T-helper 1 cell treated with Interleukin-12 subunit alpha and Interleukin-12 subunit beta and Interleukin-4 antibody, amounts not matched to agents 30 μg/mL and 1 μg/mL, for 36 hours (primary cell): ENCODE data around the gene DMD.
"Not testable (repeated sequence)": the region's sequence is repeated elsewhere in the genome, so short reads cannot be mapped to it uniquely, and the experiment has no call there.

ENCODE experiments used
- H3K27ac Mint-ChIP-seq: one replicate; pipeline ENCODE4 v1.8.0; 2021; ENCODE audit warnings: mild to moderate bottlenecking, mixed read lengths
- H3K27me3 Mint-ChIP-seq: one replicate; pipeline ENCODE4 v1.8.0; 2021; ENCODE audit warnings: low read depth, mixed read lengths
- H3K36me3 Mint-ChIP-seq: one replicate; pipeline ENCODE4 v1.8.0; 2021; ENCODE audit warnings: low read depth, mixed read lengths
- H3K4me1 Mint-ChIP-seq: one replicate; pipeline ENCODE4 v1.8.0; 2021; ENCODE audit warnings: low read depth, mixed read lengths
- H3K4me3 Mint-ChIP-seq: one replicate; pipeline ENCODE4 v1.8.0; 2021; ENCODE audit warnings: mild to moderate bottlenecking, moderate library complexity, mixed read lengths
- H3K9me3 Mint-ChIP-seq: one replicate; pipeline ENCODE4 v1.8.0; 2021; ENCODE audit warnings: mixed read lengths

Gene DMD

DNA sequence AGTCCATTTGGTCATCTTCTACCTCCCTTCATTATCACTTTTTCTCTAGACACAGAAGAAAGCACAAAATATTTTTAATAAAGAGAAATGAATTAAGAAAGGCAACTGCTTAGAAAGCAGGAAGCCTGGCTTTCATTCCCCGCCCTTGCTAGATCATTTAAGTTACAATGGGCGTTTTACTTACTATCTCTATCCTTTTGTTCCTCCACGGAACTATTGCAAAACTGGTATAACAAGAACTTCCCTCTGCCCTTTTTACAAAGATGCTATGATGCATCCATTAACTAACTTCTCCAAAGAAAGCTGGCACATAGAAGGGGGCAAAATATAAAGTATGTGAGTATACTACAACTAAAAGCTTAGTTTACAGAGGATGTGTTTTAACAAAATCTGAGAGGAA, 1705.0 kb downstream of the DMD start:
- no peaks in the 10 kb centered on the region for H3K27me3 Mint-ChIP-seq
- H3K4me1 Mint-ChIP-seq: no peaks in the 10 kb centered on the region
- H3K4me3 Mint-ChIP-seq: no peak overlapping the region
- no peaks in the 10 kb centered on the region for H3K9me3 Mint-ChIP-seq
- H3K27ac Mint-ChIP-seq: no peak overlapping the region
- H3K36me3 Mint-ChIP-seq: no peaks in the 10 kb centered on the region

DNA sequence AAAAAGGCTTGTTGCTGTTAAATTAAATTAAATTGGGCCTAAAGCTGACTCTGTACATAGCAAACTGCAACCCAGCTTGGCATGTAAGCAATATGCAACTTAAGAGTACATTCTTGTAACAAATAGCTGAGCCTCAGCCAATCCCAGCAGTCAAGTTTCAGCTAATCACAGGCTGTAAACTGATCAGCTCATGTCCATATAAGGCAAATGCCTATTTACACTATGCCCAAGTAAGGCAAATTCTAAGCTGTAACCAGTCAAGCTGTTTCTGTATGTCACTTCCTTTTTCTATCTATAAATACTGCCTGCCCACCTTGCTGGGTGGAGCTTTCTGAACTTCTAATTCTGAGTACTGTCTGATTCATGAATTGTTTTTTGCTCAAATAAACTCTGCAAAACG, 1710.4 kb downstream of the DMD start:
- Mint-ChIP-seq H3K27me3 (no peaks in the 10 kb centered on the region), H3K4me3 (no peak overlapping the region), H3K4me1 (no peaks in the 10 kb centered on the region), H3K36me3 (no peaks in the 10 kb centered on the region), H3K9me3 (no peaks in the 10 kb centered on the region), H3K27ac (no peak overlapping the region)

DNA sequence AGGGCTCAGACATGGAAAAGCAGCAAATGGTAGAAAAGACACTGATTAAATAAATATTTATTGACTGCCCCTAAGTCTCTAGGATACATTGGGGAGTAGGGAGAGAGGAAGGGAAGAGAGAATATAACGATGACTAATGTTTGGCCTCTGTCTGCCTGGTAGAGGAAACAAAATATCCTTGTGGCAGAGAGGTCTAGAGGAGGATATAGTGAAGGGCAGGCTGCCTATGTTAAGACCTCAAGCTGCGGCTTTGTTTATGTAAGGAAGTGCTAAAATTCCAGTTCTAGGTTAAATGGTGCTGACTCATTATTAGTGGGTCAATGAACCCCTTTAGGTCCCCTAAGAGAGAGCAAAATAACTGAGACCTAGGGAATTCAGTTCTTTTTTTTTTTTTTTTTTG, 1712.2 kb downstream of the DMD start:
- Mint-ChIP-seq H3K4me1 (no peaks in the 10 kb centered on the region), H3K4me3 (no peak overlapping the region), H3K9me3 (no peaks in the 10 kb centered on the region), H3K27me3 (no peaks in the 10 kb centered on the region), H3K36me3 (no peaks in the 10 kb centered on the region), H3K27ac (no peak overlapping the region)

DNA sequence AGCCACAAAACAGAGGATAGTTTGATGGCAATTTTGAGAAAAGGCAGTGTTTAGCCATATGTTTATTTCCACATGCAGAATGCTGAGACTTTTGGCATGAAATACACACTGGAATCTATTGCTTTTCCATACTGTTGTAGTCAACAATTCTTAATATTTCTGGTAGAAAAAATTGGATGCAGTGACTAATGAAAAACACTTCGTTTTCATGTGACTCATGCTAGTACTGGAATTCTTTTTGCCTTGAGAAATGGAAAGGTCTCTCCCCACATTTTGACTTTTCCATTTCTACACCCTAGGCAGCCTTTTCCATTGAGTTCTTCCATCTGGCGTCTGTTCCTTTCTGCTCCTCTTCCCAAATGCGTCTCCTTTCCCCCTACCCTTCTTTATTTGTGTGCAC, 1714.3 kb downstream of the DMD start:
- no peak overlapping the region for H3K4me3 Mint-ChIP-seq
- H3K36me3 Mint-ChIP-seq: no peaks in the 10 kb centered on the region

DNA sequence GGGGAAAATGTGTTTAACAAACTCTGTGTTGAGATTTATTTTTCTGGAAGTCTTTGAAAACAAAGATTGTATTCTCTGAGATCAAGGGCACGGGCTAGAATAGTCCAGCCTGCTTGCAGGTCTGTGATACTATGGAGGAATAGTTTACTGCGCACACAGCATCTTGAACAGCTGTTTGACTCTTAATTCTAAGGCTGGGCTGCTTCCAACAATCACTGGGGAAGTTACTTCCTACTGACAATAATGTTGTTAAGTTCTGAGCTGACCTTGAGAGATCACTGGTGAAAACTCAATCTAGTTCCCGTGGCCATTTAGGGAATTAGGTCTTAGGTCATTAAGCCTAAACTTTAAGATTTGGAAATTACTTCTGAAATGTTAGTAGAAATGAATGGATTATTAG, 1723.4 kb downstream of the DMD start:
- no peaks in the 10 kb centered on the region for H3K36me3 Mint-ChIP-seq
- no peak overlapping the region for H3K4me3 Mint-ChIP-seq
- H3K27ac Mint-ChIP-seq: no peak overlapping the region
- H3K4me1 Mint-ChIP-seq: no peaks in the 10 kb centered on the region
- no peaks in the 10 kb centered on the region for H3K27me3 Mint-ChIP-seq
- H3K9me3 Mint-ChIP-seq: no peaks in the 10 kb centered on the region

More for the DNA sequence above, 1714.3 kb downstream of the DMD start:
- Mint-ChIP-seq H3K9me3 (no peaks in the 10 kb centered on the region), H3K27ac (no peak overlapping the region), H3K4me1 (no peaks in the 10 kb centered on the region), H3K27me3 (no peaks in the 10 kb centered on the region)

DNA sequence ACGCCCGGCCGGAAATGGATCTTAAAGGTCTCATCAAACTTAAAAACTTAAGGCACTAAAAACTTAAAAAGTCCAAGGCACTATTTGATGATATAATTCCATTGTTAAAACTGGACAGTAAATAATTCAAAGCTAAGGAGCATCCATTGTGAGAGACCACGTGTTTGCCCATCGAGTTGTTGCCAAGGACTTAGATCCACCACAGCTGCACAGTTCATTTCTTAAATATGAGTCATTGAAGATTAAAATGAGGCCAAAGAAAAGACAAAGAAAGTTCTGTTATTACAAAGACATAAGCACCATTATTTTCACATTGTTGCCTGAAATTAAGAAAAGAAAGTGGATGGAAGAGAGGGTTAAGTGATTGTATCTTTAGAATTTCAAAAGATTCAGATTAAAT, 1728.0 kb downstream of the DMD start:
- no peaks in the 10 kb centered on the region for H3K4me1 Mint-ChIP-seq
- no peaks in the 10 kb centered on the region for H3K36me3 Mint-ChIP-seq
- H3K27me3 Mint-ChIP-seq: no peaks in the 10 kb centered on the region
- H3K9me3 Mint-ChIP-seq: no peaks in the 10 kb centered on the region
- no peak overlapping the region for H3K4me3 Mint-ChIP-seq
- no peak overlapping the region for H3K27ac Mint-ChIP-seq

DNA sequence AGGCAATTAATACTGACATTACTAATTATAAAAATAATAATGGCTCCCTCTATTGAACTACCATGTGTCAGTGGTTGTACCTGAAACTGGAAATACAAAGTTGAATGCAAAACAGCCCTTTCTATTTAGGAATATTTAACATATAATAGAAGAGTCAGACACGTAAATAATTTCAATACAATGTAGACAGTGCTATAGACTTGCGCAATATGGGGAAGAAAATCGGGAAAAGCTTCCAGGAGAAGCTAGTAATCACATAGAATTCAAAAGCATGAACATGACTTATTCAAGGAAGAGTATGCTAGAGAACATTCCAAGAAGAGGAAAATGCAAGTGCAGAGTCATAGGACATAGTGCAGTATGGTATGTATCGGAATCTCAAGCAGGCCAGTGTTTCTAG, 1730.7 kb downstream of the DMD start:
- no peaks in the 10 kb centered on the region for H3K9me3 Mint-ChIP-seq
- no peaks in the 10 kb centered on the region for H3K27me3 Mint-ChIP-seq
- H3K27ac Mint-ChIP-seq: no peak overlapping the region
- H3K36me3 Mint-ChIP-seq: no peaks in the 10 kb centered on the region
- no peaks in the 10 kb centered on the region for H3K4me1 Mint-ChIP-seq
- H3K4me3 Mint-ChIP-seq: no peak overlapping the region

DNA sequence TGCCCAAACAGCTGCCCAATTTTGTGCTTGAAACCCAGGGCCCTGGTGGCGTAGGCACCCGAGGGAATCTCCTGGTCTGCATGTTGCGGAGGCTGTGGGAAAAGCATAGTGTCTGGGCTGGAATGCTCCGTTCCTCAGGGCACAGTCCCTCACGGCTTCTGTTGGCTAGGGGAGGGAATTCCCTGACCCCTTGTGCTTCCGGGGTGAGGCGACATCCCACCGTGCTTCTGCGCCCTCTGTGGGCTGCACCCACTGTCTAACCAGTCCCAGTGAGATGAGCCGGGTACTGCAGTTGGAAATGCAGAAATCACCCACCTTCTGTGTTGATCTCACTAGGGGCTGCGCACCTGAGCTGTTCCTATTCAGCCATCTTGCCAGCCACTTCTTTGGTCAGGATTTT, 1740.1 kb downstream of the DMD start:
- no peaks in the 10 kb centered on the region for H3K9me3 Mint-ChIP-seq
- H3K4me1 Mint-ChIP-seq: no peaks in the 10 kb centered on the region
- H3K27me3 Mint-ChIP-seq: no peaks in the 10 kb centered on the region
- H3K27ac Mint-ChIP-seq: no peak overlapping the region
- no peak overlapping the region for H3K4me3 Mint-ChIP-seq
- no peaks in the 10 kb centered on the region for H3K36me3 Mint-ChIP-seq

DNA sequence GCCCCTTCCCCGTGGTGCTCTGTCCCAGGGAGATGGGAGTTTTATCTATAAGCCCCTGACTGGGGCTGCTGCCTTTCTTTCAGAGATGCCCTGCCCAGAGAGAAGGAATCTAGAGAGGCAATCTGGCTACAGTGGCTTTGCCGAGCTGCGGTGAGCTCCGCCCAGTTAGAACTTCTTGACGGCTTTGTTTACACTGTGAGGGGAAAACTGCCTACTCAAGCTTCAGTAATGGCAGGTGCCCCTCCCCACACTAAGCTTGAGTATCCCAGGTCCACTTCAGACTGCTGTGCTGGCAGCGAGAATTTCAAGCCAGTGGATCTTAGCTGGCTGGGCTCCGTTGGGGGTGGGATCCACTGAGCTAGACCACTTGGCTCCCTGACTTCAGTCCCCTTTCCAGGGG, 1740.6 kb downstream of the DMD start:
- not testable (repeated sequence) for H3K9me3 Mint-ChIP-seq, H3K27me3 Mint-ChIP-seq, H3K36me3 Mint-ChIP-seq, H3K27ac Mint-ChIP-seq, H3K4me3 Mint-ChIP-seq, H3K4me1 Mint-ChIP-seq

DNA sequence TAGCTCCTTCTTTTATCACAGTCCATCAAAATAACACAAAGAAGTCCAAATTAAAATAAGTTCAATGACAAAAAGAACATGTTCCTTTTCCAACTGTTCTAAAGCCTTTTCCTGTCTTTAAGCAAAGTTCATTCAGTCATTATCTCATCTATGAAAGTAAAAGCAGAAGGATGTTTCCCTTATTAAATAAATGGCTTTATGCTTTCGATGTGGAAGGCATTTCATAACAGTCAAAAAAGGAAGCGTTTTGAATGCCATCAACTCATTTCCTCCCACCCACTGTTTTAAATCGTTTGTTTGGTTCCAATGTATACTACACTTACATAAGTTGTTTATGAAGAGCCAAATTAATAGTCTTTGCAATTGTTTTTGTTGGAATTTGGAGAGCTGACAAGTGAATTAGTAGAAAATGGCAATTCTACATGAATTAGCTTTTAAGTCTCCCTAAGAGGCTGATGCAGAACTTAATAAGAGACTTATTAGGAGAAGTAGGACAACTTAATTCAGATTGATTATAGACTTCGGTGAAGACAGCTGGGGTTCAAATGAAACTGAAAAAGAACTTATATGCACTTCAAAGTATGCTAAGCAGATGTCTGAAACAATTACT, 1746.9 kb downstream of the DMD start:
- no peaks in the 10 kb centered on the region for H3K27me3 Mint-ChIP-seq
- H3K27ac Mint-ChIP-seq: no peak overlapping the region
- no peaks in the 10 kb centered on the region for H3K4me1 Mint-ChIP-seq
- no peaks in the 10 kb centered on the region for H3K36me3 Mint-ChIP-seq
- no peak overlapping the region for H3K4me3 Mint-ChIP-seq
- no peaks in the 10 kb centered on the region for H3K9me3 Mint-ChIP-seq

DNA sequence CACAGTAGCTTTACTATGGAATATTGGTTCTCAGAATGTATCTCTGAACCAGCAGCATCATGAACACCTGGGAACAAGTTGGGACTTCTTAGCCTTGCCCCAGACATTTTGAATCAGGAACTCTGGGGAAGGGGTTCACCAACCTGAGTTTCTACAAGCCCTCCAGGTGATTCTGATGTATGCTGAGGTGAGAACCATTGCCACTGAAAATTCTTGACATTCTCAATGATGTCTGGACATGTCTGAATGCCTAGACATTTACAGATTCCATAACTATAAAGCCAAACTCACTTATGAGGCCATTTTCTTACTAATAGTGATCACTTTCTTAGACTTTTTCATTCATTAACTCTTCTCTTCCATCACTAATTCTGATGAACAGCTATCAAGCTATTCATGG, 1750.1 kb downstream of the DMD start:
- Mint-ChIP-seq H3K27ac (no peak overlapping the region), H3K36me3 (no peaks in the 10 kb centered on the region), H3K27me3 (no peaks in the 10 kb centered on the region), H3K4me1 (no peaks in the 10 kb centered on the region), H3K4me3 (no peak overlapping the region), H3K9me3 (no peaks in the 10 kb centered on the region)

DNA sequence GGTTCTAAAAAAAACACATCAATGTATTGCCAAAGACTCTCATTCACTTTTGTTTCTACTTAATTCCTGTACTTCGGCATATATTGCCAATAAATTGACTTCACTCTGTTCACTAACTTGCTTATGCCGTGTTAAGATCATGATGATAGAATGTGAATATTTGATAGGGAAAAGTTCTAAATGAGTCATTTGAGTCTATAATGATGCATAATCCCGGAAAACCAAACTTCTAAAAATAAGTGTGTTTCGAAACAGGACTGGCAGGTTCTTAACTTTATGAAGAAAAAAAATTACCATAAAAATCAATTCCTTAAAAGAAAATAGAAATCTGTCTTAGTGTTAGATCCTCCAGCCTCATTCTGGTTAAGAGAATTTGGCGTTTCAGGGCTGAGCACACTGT, 1752.0 kb downstream of the DMD start:
- Mint-ChIP-seq H3K4me1 (no peaks in the 10 kb centered on the region), H3K9me3 (no peaks in the 10 kb centered on the region), H3K36me3 (no peaks in the 10 kb centered on the region), H3K27me3 (no peaks in the 10 kb centered on the region), H3K27ac (no peak overlapping the region), H3K4me3 (no peak overlapping the region)

DNA sequence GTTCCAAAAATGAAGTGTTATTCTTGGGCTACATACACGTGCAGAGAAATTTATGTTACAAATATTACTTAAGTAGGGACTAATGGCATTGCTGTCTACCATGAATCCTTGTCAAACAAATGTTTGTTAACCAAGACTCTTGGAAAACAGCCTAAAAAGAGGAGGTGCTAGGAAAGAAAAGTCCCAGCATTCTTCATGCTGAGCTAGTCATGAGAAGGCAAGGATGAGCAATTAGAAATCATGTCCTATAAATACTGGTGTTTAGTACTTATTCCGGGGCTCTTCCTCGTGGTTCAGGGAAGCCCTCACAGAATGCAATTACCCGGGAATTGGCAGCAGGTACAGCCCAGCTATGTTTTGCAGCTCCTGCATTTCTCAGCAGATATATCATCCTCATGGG, 1761.4 kb downstream of the DMD start:
- Mint-ChIP-seq H3K9me3 (no peaks in the 10 kb centered on the region), H3K4me1 (no peaks in the 10 kb centered on the region)

DNA sequence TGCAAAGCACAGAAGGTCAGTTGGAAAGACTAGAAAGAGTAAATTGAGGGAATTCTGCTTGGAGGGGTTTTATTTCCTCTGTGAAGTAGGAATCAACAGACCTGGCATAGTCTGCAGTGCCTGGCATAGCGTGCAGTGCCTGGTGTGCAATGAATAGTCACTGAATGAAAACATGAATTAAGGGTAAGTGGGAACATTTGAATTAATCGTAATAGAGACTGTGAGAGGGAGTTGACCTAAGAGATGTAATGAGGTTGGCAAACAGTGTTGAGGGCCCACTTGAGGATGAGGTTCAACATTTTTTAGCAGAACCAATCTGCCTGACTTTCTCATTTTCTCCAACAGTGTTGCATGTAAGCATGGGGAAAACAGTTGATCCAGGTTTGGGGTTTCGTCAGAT, 1762.3 kb downstream of the DMD start:
- H3K36me3 Mint-ChIP-seq: no peaks in the 10 kb centered on the region
- no peaks in the 10 kb centered on the region for H3K4me1 Mint-ChIP-seq
- H3K4me3 Mint-ChIP-seq: no peak overlapping the region
- H3K27me3 Mint-ChIP-seq: no peaks in the 10 kb centered on the region
- no peak overlapping the region for H3K27ac Mint-ChIP-seq
- H3K9me3 Mint-ChIP-seq: no peaks in the 10 kb centered on the region

More for the DNA sequence above, 1761.4 kb downstream of the DMD start:
- Mint-ChIP-seq H3K36me3 (no peaks in the 10 kb centered on the region), H3K27ac (no peak overlapping the region), H3K4me3 (no peak overlapping the region), H3K27me3 (no peaks in the 10 kb centered on the region)

DNA sequence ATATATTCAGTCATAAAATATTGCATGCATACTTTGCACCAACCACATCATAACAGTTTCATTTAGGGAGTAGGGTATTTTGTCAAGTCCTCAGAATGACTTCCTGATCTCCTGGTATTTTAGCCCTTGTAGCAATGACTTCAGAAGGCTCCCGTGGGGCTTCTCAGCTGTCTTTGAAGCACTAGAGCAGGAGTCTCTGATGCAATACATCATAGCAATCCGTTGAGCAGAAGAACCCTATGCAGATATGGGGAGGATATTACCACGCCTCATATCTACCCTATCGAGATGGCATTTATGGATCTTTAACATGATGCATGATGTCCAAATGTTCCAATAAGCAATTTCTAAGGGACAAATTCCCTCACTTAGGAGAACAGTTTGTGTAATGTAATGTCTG, 1765.8 kb downstream of the DMD start:
- H3K9me3 Mint-ChIP-seq: no peaks in the 10 kb centered on the region
- no peaks in the 10 kb centered on the region for H3K27me3 Mint-ChIP-seq
- no peak overlapping the region for H3K27ac Mint-ChIP-seq
- H3K4me1 Mint-ChIP-seq: no peaks in the 10 kb centered on the region
- no peak overlapping the region for H3K4me3 Mint-ChIP-seq
- no peaks in the 10 kb centered on the region for H3K36me3 Mint-ChIP-seq

DNA sequence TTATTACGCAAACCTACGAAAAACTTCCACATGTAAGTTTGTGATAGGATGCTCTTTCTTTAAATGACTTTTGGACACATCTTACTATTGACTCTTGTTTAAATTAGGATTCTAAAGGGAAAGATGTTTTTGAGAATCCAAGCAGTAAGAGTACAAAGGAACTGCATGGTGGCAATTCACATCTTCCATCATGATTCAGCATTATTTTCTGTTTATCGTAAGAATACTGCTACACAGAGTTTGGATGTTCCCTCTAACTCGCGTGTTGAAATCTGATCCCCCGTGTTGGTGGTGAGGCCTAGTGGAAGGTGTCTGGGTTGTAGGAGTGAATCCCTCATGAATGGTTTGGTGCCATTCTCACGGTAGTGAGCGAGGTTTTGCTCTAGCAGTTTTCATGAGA, 1767.7 kb downstream of the DMD start:
- Mint-ChIP-seq H3K4me3 (no peak overlapping the region), H3K36me3 (no peaks in the 10 kb centered on the region), H3K27me3 (no peaks in the 10 kb centered on the region), H3K9me3 (no peaks in the 10 kb centered on the region), H3K27ac (no peak overlapping the region), H3K4me1 (no peaks in the 10 kb centered on the region)
